CD14-positive monocyte (primary cell): ENCODE measurements around the gene DAB2IP. TPM values are rescaled to one million over a fixed set of nuclear protein-coding genes. Genes with fewer than 3 reads are reported as not detected.

Source experiments
- DNase-seq, 3 donors: peaks; one replicate each; pipeline ENCODE4 v3.0.0-alpha.2; 2011 to 2022
- H2AFZ ChIP-seq: 2 replicates; pipeline ENCODE4 v1.6.0; 2012; ENCODE audit warnings: mild to moderate bottlenecking, low read depth, low read length, inconsistent platforms; ENCODE audit not compliant: insufficient read depth, poor library complexity, severe bottlenecking
- H3K27ac ChIP-seq, 2 donors: 1 replicate in 1 of 2; 2 replicates in 1 of 2; pipeline ENCODE4 v1.5.1; 2012 to 2013; ENCODE audit warnings: low read length in 2 of 2, control low read depth in 1 of 2, inconsistent platforms in 1 of 2, low read depth in 1 of 2, mild to moderate bottlenecking in 1 of 2
- H3K27me3 ChIP-seq, 2 donors: one replicate each; pipeline versions ENCODE4 v1.6.0 to v1.6.1; 2011 to 2013; ENCODE audit warnings: low read length in 2 of 2; ENCODE audit not compliant: control insufficient read depth in 2 of 2, insufficient read depth in 2 of 2
- H3K36me3 ChIP-seq, 2 donors: replicated peaks in 1 of 2; 1 replicate in 1 of 2; 2 replicates in 1 of 2; pipeline versions ENCODE4 v1.5.1 to v1.6.1; 2012 to 2013; ENCODE audit warnings: low read length in 2 of 2, control low read depth in 1 of 2, inconsistent platforms in 1 of 2, mild to moderate bottlenecking in 1 of 2; ENCODE audit not compliant: insufficient read depth in 2 of 2, control insufficient read depth in 1 of 2
- H3K4me1 ChIP-seq, 2 donors: 1 replicate in 1 of 2; 2 replicates in 1 of 2; pipeline versions ENCODE4 v1.5.1 to v1.6.1; 2012 to 2013; ENCODE audit warnings: low read length in 2 of 2, control low read depth in 1 of 2, inconsistent platforms in 1 of 2, mild to moderate bottlenecking in 1 of 2, moderate library complexity in 1 of 2; ENCODE audit not compliant: insufficient read depth in 2 of 2, control insufficient read depth in 1 of 2
- H3K4me2 ChIP-seq: replicated peaks from 2 replicates; pipeline ENCODE3; 2012; ENCODE audit warnings: low read length, moderate library complexity, mild to moderate bottlenecking; ENCODE audit not compliant: poor library complexity, severe bottlenecking; ENCODE audit errors: extremely low read depth
- H3K4me3 ChIP-seq, 3 experiments: fragments of 200-600 bp in 1 of 3; sonication (generic) in 1 of 3; replicated peaks in 1 of 3; 1 replicate in 2 of 3; 2 replicates in 1 of 3; pipeline ENCODE4 v1.5.1; 2011 to 2013; ENCODE audit warnings: low read length in 3 of 3, mild to moderate bottlenecking in 3 of 3, control low read depth in 2 of 3, low read depth in 2 of 3, inconsistent platforms in 1 of 3, moderate library complexity in 1 of 3
- H3K79me2 ChIP-seq: 2 replicates; pipeline ENCODE4 v1.6.0; 2012; ENCODE audit warnings: mild to moderate bottlenecking, control low read depth, inconsistent platforms, low read length, moderate library complexity; ENCODE audit not compliant: insufficient read depth
- H3K9ac ChIP-seq: 2 replicates; pipeline ENCODE4 v1.6.0; 2017; ENCODE audit warnings: low read length, mild to moderate bottlenecking; ENCODE audit not compliant: insufficient read depth, poor library complexity, severe bottlenecking
- H3K9me3 ChIP-seq, 2 donors: replicated peaks in 1 of 2; 1 replicate in 1 of 2; 2 replicates in 1 of 2; pipeline versions ENCODE4 v1.5.1 to v1.6.1; 2012 to 2013; ENCODE audit warnings: low read length in 2 of 2, control low read depth in 1 of 2; ENCODE audit not compliant: control insufficient read depth in 1 of 2, insufficient read depth in 1 of 2
- H4K20me1 ChIP-seq: 2 replicates; pipeline ENCODE4 v1.6.0; 2012; ENCODE audit warnings: mild to moderate bottlenecking, low read length, control low read depth, moderate library complexity; ENCODE audit not compliant: insufficient read depth
- H3K27ac Mint-ChIP-seq, 7 donors: one replicate each; pipeline ENCODE4 v1.8.0; 2020; ENCODE audit warnings: mild to moderate bottlenecking in 7 of 7, mixed read lengths in 7 of 7, moderate library complexity in 6 of 7, inconsistent platforms in 2 of 7
- H3K27me3 Mint-ChIP-seq, 3 donors: one replicate each; pipeline ENCODE4 v1.8.0; 2021 to 2022; ENCODE audit warnings: low read depth in 3 of 3, mild to moderate bottlenecking in 3 of 3, mixed read lengths in 3 of 3, moderate library complexity in 3 of 3, inconsistent platforms in 1 of 3
- H3K36me3 Mint-ChIP-seq, 2 donors: one replicate each; pipeline ENCODE4 v1.8.0; 2020; ENCODE audit warnings: mixed read lengths in 2 of 2, inconsistent platforms in 1 of 2, mild to moderate bottlenecking in 1 of 2
- H3K4me1 Mint-ChIP-seq: one replicate; pipeline ENCODE4 v1.8.0; 2020; ENCODE audit warnings: mild to moderate bottlenecking, mixed read lengths
- H3K4me3 Mint-ChIP-seq, 2 donors: one replicate each; pipeline ENCODE4 v1.8.0; 2020; ENCODE audit warnings: mild to moderate bottlenecking in 2 of 2, mixed read lengths in 2 of 2, moderate library complexity in 1 of 2
- H3K9me3 Mint-ChIP-seq, 7 donors: one replicate each; pipeline ENCODE4 v1.8.0; 2020 to 2022; ENCODE audit warnings: mixed read lengths in 7 of 7, mild to moderate bottlenecking in 6 of 7, moderate library complexity in 6 of 7, inconsistent platforms in 2 of 7
- CTCF ChIP-seq: fragments of 200-600 bp; IDR thresholded peaks from one replicate; pipeline ENCODE4 v1.8.0; 2022; ENCODE audit warnings: antibody characterized with exemption, mild to moderate bottlenecking
- WGBS: methylation state at CpG from one replicate; pipeline ENCODE4 v1.1.5; 2013; ENCODE audit warnings: missing lambda C conversion rate; ENCODE audit not compliant: insufficient coverage; 5-methylcytosine and 5-hydroxymethylcytosine counted together
- intact Hi-C, 2 donors: fragments of 100-400 bp; cut with micrococcal nuclease; formaldehyde crosslinking; loops; one replicate each; pipeline versions ENCODE4 v1.15.0 to v1.15.1; 2023
- polyA plus RNA-seq, 3 donors: library from polyadenylated mRNA; depleted of rRNA in 1 of 3; unstranded in 2 of 3; stranded (reverse) in 1 of 3; fragments of 300-500 nt in 2 of 3; fragments of >200 nt in 1 of 3; fragmentation: Illumina TruSeq in 2 of 3; gene quantifications; 1 replicate in 2 of 3; 2 replicates in 1 of 3; pipeline ENCODE4 v1.2.3, GENCODE V29; 2012 to 2021

DAB2IP gene
- polyA plus RNA-seq, 3 donors: 0.13 TPM; not detected in 2

DNA sequence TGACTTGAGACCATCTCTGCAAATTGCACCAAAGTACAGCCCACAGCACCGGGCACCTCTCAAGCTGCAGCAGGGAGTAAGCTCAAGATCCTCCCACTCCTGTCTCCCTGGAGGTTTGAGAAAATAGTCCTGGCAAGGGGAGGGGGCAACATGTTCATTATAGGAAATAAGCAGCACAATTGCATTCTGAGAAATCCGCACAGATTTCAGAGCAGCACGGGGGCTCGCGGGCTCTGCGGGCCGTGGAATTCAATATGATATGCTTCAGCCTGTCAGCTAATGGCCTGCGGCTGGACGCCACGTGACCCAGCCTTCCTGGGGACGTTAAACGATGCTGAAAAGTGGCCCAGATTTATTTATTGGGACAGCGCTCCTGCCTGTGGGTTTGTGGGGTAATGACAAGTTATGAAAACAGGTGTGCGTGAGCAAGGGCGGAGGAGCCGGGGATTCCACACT is 156.4 kb downstream of the DAB2IP start:
- H3K4me1 ChIP-seq: no peaks in the 10 kb centered on the region
- H3K27me3 Mint-ChIP-seq: peaks cover 0 to 3% (median 2%) of the 10 kb centered on the region in 3 donors

GRCh38 chr9:121808781-121809180 is 157.3 kb downstream of the DAB2IP start:
- Histone ChIP-seq H3K27me3 (no peaks in the 10 kb centered on the region), H4K20me1 (no peaks in the 10 kb centered on the region), H3K9ac (no peak overlapping the region), H2AFZ (no peak overlapping the region), H3K79me2 (no peaks in the 10 kb centered on the region), H3K36me3 (no peaks in the 10 kb centered on the region), H3K4me1 (no peaks in the 10 kb centered on the region), H3K9me3 (no peaks in the 10 kb centered on the region), H3K27ac (no peak overlapping the region), H3K4me3 (no peak overlapping the region), H3K4me2 (no peak overlapping the region)
- no peak overlapping the region for H3K4me3 Mint-ChIP-seq
- intact Hi-C loops: no loop called here
- H3K27me3 Mint-ChIP-seq: peaks cover 0 to 3% (median 2%) of the 10 kb centered on the region in 3 donors
- H3K27ac Mint-ChIP-seq: no peak overlapping the region
- no peak for TF ChIP-seq CTCF
- H3K9me3 Mint-ChIP-seq: peaks cover 2 to 11% (median 5%) of the 10 kb centered on the region in 7 donors
- H3K36me3 Mint-ChIP-seq: no peaks in the 10 kb centered on the region
- 81% methylated on average over 2 of the region's 4 CpGs for WGBS
- no peaks in the 10 kb centered on the region for H3K4me1 Mint-ChIP-seq
- no peak for DNase-seq

More for the DNA sequence above, 156.4 kb downstream of the DAB2IP start:
- Mint-ChIP-seq H3K36me3 (no peaks in the 10 kb centered on the region), H3K9me3 (peaks cover 2 to 12% (median 6%) of the 10 kb centered on the region in 7 donors), H3K4me3 (no peak overlapping the region), H3K4me1 (no peaks in the 10 kb centered on the region), H3K27ac (no peak overlapping the region)
- Histone ChIP-seq H2AFZ (no peak overlapping the region), H3K79me2 (no peaks in the 10 kb centered on the region), H3K36me3 (no peaks in the 10 kb centered on the region), H3K4me3 (no peak overlapping the region), H3K9ac (no peak overlapping the region), H4K20me1 (no peaks in the 10 kb centered on the region), H3K4me2 (no peak overlapping the region), H3K27ac (no peak overlapping the region), H3K27me3 (no peaks in the 10 kb centered on the region), H3K9me3 (no peaks in the 10 kb centered on the region)
- intact Hi-C loops: no loop called here
- DNase-seq: no peak
- 96% methylated on average over 10 of the region's 16 CpGs for WGBS
- TF ChIP-seq CTCF: no peak
